HG03342 (cell line): ENCODE measurements around the gene MOB3B.
A peak's percentile ranks its signal among the peaks of the same experiment; 100 is the strongest.

Experiments used
- ATAC-seq: cut with Tn5 transposase; IDR thresholded peaks from one replicate; pipeline ENCODE4 v1.9.1; 2021; ENCODE audit warnings: mild to moderate bottlenecking, moderate library complexity; ENCODE audit not compliant: unreplicated experiment

MOB3B gene

GRCh38 chr9:27347889-27348288 is 181.7 kb downstream of the MOB3B start:
- ATAC-seq: no peak

GRCh38 chr9:27344776-27345175 is 184.8 kb downstream of the MOB3B start:
- ATAC-seq: no peak

- no peak for ATAC-seq
Measured at GRCh38 chr9:27341545-27342294, 187.9 kb downstream of the MOB3B start.

GRCh38 chr9:27340961-27341511 is 188.6 kb downstream of the MOB3B start:
- ATAC-seq: no peak

GRCh38 chr9:27340285-27340674 is 189.3 kb downstream of the MOB3B start:
- ATAC-seq: no peak

GRCh38 chr9:27339661-27340284 is 189.8 kb downstream of the MOB3B start:
- no peak for ATAC-seq

GRCh38 chr9:27338527-27338903 is 191.1 kb downstream of the MOB3B start:
- no peak for ATAC-seq

- no peak for ATAC-seq
Measured at GRCh38 chr9:27337833-27338526, 191.6 kb downstream of the MOB3B start.

- no peak for ATAC-seq
Measured at GRCh38 chr9:27337236-27337635, 192.4 kb downstream of the MOB3B start.

GRCh38 chr9:27336829-27337228 is 192.8 kb downstream of the MOB3B start:
- no peak for ATAC-seq

GRCh38 chr9:27336126-27336525 is 193.5 kb downstream of the MOB3B start:
- no peak for ATAC-seq

GRCh38 chr9:27335075-27335474 is 194.5 kb downstream of the MOB3B start:
- ATAC-seq: no peak

GRCh38 chr9:27333241-27334052 is 196.2 kb downstream of the MOB3B start:
- peak; percentile 84 for ATAC-seq

GRCh38 chr9:27331393-27331792 is 198.2 kb downstream of the MOB3B start:
- ATAC-seq: no peak

- no peak for ATAC-seq
Measured at GRCh38 chr9:27329291-27329690, 200.3 kb downstream of the MOB3B start.

- ATAC-seq: no peak
Measured at GRCh38 chr9:27328483-27328882, 201.1 kb downstream of the MOB3B start.

- ATAC-seq: no peak
Measured at GRCh38 chr9:27311184-27311583, 218.4 kb downstream of the MOB3B start.

- no peak for ATAC-seq
Measured at GRCh38 chr9:27310582-27310981, 219.0 kb downstream of the MOB3B start.

GRCh38 chr9:27308691-27309390 is 220.8 kb downstream of the MOB3B start:
- no peak for ATAC-seq

- no peak for ATAC-seq
Measured at GRCh38 chr9:27304521-27304920, 225.1 kb downstream of the MOB3B start.
